Stromal cell of bone marrow (primary cell): ENCODE data around the gene PCDHGC3.
A peak's percentile ranks its signal among the peaks of the same experiment; 100 is the strongest.

Experiments used
- DNase-seq: peaks from one replicate; pipeline ENCODE4 v3.0.0-alpha.2; 2012; ENCODE audit warnings: low read depth

Gene PCDHGC3

DNA sequence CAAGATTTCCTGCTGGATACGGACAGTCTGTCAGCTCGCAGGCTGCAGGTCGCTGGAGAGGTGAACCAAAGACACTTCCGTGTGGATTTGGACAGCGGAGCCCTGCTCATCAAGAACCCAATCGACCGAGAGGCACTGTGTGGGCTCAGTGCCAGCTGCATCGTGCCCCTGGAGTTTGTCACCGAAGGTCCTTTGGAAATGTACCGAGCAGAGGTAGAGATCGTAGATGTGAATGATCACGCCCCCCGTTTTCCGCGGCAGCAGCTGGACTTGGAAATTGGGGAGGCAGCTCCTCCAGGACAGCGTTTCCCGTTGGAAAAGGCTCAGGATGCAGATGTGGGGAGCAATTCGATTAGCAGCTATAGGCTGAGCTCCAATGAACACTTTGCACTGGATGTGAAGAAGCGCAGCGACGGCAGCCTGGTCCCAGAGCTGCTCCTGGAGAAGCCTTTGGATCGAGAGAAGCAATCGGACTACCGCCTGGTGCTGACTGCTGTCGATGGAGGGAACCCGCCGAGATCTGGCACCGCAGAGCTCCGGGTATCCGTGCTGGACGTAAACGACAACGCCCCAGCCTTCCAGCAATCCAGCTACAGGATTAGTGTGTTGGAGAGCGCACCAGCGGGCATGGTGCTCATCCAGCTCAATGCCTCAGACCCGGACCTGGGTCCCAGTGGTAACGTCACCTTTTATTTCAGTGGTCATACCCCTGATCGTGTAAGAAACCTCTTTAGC is 9.7 kb downstream of the PCDHGC3 start:
- DNase-seq: no peak

DNA sequence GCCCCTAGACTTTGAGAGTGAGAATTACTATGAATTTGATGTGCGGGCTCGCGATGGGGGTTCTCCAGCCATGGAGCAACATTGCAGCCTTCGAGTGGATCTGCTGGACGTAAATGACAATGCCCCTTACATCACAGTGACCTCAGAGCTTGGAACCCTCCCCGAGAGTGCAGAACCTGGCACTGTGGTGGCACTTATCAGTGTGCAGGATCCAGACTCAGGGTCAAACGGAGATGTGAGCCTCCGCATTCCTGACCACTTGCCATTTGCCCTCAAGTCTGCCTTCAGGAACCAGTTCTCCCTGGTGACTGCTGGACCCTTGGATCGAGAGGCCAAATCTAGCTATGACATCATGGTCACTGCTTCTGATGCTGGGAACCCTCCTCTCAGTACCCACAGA is 10.3 kb downstream of the PCDHGC3 start:
- DNase-seq: no peak

DNA sequence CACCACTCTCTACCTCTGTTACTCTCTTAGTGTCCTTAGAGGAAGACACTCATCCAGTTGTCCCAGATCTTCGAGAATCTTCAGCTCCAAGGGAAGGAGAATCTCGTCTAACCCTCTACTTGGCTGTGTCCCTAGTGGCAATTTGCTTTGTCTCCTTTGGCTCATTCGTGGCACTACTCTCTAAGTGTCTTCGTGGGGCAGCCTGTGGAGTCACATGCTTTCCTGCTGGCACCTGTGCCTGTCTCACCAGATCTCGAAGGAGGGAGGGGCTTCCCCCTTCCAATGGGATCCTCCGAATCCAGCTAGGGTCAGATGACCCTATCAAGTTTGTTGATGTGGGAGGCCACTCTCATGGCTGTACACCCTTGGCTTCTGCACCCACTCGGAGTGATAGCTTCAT is 11.4 kb downstream of the PCDHGC3 start:
- DNase-seq: no peak

DNA sequence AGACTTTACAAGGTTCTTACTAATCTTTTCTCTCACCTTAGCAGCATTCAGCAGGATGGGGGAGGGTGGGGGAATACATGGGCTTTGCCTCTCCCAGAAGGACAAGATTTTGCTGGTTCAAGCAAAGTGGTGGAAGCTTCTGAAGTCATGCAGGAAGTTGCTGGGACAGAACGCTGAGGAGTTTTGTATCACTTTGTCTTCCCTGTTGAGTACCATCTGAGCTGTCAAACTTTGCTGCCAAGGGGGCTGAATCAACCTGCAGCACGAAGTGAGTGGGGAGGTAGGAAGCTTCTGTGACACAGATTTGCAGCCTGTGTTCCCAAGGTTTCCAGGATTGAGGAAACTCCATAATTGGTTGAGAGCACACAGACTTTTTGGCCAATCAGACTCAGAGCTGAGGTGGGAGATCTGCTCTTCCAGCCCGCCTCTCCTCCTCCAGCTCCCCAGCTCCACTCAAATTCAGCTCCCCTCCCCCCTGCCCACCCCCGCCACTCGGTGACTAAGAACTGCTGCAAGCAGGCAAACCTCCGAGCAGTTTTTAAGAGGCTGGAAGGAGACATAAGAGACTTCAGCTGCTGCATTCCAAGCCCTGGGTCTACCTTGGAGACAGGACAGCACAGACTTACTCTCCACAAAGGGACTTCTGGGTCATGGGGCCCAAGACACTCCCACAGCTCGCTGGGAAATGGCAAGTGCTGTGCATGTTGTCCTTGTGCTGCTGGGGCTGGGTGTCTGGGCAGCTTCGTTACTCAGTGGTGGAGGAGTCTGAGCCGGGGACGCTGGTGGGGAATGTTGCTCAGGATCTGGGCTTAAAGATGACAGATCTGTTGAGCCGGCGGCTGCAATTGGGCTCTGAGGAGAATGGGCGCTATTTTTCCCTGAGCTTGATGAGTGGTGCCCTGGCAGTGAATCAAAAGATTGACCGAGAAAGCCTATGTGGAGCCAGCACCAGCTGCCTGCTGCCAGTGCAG is 13.1 kb downstream of the PCDHGC3 start, which contains the start of gene PCDHGC5:
PCDHGC5 (plus strand) TSS at position 491 of the 971 bp plus-strand sequence; CDS start at position 651, 160 bp downstream.
- DNase-seq: peak; percentile 69

DNA sequence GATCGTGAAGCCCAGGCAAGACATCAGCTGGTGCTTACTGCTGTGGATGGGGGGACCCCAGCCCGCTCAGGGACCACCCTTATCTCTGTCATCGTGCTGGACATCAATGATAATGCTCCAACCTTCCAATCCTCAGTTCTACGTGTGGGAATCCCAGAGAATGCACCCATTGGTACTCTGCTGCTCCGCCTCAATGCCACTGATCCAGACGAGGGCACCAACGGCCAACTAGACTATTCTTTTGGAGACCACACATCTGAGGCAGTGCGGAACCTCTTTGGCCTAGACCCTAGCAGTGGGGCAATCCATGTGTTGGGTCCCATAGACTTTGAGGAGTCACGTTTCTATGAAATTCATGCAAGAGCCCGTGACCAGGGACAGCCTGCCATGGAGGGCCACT is 14.1 kb downstream of the PCDHGC3 start:
- no peak for DNase-seq

DNA sequence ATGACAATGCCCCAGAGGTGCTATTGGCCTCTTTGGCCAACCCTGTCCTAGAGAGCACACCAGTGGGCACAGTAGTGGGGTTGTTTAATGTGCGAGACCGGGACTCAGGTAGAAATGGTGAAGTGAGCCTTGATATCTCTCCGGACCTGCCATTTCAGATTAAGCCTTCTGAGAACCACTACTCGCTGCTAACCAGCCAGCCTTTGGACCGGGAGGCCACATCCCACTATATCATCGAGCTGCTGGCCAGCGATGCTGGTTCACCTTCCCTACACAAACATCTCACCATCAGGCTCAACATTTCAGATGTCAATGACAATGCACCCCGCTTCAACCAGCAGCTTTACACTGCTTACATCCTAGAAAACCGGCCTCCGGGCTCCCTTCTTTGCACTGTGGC is 14.5 kb downstream of the PCDHGC3 start:
- DNase-seq: no peak

DNA sequence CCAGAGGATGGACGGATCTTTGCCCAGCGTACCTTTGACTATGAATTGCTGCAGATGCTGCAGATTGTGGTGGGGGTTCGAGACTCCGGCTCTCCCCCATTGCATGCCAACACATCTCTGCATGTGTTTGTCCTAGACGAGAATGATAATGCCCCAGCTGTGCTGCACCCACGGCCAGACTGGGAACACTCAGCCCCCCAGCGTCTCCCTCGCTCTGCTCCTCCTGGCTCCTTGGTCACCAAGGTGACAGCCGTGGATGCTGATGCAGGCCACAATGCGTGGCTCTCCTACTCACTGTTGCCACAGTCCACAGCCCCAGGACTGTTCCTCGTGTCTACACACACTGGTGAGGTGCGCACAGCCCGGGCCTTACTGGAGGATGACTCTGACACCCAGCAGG is 15.0 kb downstream of the PCDHGC3 start:
- DNase-seq: no peak

DNA sequence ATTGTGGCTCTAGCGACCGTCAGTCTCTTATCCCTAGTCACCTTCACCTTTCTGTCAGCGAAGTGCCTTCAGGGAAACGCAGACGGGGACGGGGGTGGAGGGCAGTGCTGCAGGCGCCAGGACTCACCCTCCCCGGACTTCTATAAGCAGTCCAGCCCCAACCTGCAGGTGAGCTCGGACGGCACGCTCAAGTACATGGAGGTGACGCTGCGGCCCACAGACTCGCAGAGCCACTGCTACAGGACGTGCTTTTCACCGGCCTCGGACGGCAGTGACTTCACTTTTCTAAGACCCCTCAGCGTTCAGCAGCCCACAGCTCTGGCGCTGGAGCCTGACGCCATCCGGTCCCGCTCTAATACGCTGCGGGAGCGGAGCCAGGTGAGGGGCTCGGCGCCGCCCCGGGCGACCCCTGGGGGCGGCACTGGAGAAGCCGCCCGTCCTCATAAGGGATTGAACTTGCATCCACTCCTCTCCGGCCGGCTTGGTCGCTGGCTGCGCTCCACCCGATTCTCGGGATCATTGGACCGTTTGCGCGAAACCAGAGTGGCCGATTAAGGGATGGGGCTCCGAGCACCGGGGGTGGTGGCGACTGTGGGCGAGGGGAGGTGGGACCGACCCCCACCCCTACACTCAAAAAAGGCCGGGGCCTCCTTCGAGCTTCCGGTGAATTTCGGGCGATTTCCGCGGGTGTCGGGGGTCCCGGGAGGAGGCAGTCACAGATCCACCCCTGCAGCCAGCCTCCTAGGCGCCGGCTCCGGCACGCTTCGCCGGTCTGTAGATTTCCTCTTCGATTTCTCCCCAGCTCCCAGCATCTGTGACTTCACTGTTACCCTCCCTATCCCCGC is 15.8 kb downstream of the PCDHGC3 start:
- no peak for DNase-seq

DNA sequence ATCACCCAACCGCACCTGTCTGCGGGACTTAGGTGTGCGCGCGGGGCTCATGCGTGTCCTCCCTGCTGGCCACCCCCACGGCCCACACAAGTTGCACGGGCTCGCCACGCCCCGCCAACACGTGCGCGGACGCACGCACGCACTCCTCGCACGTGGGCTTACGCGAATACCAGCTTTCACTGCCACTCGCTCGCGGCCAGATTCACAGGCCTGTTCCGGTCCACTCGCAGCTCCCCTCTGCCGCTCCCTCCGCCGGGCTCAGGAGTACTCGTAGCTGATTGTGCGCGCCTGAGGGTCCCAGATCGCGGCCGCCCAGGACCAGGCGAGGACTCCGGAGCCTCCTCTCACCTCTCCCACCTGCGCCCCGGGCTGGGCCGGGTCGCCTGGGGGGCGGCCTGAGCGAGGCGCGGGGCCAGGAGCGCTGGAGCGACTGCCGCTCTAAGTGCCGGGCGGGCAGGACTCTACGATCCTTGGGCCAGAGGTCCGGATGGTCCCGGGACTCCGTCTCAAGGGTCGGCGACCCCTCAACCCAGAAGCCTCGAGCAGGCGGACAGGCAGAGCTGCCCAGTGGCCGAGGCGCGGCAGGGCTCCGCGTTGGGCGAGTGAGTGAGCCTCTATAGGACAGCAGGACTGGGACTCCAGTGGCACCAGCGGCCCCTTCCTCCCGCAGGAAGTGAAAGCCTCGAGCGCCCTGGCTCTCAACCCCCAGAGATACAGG is 16.6 kb downstream of the PCDHGC3 start:
- DNase-seq: no peak

DNA sequence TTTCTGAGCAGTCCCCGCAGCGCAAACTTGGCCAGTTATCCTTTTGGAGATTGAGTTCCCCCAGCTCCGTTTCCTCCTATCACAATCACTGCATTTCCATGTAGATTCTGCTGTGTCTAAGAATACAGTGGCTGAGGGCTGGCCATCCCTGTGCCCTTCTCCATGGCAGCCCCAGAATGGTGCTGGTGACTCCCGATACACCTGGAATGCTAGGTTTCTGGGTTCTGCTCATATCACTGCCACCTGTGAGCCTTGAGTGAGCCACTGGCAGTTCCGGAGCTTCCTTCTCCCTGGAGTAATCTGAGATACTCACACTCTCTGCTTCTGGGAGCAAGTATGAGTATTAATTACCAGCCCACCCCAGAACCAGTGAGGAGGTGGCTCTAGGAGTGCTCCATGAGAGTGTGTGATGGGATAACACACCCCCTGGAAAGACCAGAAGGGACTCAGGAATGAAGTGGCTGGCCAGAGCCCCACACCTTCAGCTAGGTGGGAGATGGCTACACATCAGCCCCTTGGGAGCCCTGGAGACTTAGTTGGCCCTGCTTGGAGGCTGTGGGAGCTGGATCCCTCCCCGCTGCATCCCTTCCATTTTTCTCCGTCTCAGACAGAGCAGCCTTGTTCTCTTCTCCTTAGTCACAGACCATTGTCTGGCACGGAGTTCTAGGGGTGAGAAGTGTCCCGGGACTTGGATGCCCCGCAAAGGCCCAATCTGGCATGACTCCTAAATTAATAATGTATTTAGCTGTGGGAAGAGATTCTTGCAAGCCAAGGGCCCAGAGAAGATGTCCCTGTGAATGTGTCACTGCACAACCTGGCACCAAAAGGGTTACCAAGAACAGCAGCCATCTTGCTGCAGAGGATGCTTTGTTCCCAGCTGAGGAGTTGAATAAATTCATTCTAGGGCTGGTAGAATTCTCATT is 18.0 kb downstream of the PCDHGC3 start:
- no peak for DNase-seq

DNA sequence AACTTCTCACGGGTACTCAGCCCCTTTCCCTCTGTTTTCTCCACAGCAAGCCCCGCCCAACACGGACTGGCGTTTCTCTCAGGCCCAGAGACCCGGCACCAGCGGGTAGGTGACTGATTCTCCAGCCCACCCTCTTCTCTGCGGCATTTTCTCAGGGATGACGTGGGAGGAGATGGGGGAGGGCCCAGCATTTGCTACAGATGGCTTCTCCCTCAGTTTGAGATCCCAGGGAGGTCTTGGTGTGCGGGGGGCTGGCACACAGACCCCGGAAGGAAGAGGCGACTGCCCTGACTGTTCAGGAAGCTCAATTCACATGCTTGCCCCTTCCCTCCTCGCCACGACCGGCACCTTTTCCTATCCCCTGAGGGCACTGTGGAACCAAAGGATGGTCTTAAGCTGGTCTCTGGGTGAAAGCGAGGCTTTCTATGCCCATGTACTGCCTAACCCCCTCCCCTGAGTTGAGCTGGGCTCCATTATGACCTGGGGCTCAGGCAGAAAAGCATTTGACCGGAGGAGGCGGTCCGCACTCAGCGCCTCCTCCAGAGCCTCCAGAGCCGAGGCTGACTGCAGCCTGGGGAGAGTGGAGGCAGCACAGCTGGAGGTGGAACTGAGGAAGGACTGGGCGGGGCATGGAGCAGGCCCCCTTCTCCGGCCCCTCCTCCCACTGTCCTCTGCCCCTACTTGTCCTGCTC is 19.1 kb downstream of the PCDHGC3 start:
- DNase-seq: no peak

DNA sequence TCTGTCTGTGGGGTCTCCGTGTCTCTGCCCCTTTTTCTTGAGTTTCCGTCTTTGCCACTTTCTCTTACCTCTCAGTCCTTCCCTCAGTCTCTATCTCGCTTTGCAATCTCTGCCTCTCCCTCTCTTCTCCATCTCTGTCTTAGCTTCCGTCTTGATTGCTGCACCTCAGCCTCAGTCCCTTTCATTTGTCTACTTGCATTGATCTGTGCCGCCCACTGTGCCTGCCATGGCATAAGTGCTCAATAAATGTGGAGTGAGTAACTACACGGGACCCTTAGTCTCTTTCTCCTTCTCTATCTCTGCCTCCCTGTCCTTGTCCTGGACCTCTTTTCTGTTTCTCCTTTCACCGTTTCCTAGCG is 19.7 kb downstream of the PCDHGC3 start:
- no peak for DNase-seq

DNA sequence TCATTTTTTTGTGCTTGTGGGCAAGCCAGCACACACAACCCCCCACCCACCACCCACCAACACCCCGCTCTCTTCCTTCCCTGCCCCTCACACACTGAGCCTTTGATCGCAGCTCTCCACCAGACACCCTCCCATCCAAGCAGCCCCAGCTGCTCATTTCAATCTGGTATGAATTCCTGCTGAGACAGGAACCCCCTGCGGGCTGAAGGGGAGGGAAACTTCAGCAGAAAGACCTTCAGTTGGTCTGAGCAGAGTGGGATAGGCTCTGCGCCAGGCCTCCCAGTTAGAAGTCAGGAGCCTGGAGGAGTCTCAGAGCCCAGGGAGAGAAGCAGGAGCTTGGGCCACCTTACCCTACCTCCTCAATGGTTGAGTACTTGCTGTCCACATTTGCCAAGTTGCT is 20.3 kb downstream of the PCDHGC3 start:
- DNase-seq: no peak

DNA sequence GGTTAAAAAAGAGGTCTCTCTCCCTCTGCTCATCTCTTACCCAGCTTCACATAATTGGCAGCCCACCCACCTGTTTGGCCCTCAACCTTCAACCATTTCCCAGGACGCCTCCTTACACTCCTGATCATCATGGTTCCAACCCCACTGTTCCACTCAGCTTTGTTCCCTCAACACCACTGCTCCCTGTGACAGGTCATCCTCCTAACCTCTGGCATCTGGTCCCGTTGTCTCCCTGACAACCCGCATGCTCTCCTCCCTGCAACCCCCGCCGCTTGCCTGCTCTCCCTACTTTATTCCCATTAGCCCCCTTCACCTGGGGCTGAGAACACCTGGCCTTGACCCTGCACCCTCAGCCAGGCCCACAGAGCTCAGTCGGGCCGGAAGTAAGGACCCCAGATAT is 26.0 kb downstream of the PCDHGC3 start:
- no peak for DNase-seq

DNA sequence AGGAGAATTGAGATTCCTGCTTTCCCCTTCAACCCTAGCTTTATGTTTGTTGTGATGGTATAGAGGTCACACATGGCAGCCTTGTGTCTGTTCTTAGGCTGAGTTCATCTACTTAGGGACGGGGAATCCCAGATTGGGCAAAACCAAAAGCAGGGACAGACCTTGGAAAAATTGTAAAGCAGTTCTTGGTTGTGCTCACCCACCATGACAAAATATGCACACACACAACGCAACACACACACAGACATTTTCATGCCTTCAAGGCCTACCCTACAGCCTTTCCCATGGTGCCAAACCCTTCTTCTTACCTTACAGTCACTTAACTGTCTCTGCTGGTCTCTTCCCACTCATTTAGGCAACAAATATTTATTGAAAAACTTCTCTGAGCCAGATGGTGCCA is 27.9 kb downstream of the PCDHGC3 start:
- no peak for DNase-seq

DNA sequence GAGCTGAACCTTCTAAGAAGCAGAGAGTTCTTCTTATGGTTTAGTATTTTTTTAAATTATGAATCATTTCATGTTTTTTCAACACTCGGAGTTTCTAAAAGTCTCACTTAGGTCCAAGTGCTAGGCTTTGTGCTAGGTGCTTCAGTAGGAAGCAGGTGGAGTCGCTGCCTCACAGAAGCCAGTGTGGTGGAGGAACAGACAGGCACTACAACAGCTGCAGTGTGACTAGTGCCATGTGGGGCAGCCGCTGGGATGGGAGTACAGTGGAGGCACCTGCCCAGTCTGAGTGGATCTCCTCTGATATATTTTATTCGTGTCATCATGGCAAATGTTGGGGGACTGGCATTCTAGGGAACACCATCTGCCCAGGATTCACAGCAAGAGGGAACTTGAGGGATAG is 28.4 kb downstream of the PCDHGC3 start:
- no peak for DNase-seq

DNA sequence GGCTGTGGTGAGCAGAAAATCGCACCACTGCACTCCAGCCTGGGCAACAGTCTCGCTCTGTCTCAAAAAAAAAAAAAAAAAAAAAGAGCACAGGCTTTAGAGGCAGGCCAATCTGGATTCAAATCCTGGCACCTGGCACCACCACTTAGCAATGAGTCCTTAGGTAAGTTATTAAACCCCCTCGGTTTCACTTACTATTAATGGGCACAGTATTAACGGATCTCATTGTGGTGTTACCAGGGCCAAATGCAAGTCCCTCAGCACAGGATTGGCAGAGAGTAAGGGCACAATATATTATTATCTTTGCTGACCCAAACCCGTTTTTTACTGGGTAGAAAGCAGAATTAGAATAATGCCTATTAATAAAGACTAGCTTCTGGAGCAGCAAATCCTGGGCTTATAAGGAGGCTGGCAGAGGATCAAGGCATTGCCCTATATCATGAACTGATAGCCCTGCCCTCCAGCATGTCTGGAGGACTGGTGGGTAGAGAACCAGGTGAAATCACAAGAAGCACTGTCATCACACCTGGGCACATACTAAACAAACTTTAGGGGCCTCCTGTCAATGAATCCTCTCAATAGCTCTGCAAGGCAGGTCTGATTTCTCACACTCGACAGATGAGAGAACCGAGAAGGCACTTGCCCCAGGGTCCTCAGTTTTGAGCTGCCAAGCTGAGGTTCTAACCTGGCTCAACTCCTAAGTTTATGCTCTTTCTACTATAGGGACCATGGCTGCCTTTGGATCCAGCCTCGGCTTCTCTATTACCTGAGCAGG is 30.8 kb downstream of the PCDHGC3 start:
- no peak for DNase-seq

DNA sequence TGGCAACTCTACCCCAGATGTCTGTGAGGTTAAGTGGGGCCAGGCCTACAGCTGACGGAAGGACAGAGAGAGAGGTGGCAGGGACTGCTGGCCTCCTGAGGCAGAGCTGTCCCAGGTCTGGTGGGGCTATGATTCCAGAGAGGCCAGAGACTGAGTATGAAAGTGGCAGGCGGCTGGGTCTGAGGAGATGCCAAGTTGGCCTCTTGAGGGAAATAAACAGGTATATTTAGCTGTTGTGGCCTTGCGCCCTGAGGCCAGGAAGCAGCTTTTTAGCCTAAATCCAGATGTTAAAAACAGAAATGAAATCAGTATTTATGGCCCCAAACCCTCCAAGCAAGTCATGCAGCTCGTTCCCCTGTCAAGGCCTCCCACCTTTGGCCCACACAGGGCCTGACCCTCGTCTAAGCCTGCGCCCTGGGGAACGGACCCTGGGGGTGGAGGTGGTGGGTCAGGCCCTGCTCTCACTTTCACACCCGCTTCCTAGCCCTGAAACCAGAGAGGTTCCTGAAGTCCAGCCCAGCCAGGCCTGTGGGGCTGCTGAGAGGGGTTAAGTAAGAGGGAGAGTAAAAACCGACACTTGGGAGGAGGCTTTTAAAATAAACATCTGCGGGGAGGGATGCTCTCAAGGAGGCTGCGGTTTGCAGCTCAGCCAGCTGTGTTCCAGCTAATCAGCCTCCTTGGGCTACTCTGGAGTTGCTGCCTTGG is 31.8 kb downstream of the PCDHGC3 start:
- DNase-seq: peak; percentile 89

DNA sequence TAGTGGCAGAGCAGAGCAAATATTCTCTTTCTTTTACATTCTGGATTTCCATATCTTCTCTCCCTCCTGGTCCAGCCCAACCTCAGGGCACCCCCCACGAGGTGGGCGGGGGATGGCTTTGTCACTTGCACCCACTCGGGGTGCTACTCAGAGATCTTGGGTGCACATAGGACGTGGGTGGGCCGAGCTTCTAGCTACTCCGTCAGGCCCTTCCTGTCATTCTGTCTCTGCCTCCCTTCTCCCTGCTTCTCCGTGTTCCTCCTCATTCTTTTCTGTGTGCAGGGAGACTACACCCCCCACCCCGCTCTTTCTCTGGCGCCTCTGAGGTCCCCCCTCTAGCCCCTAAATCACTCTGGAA is 32.7 kb downstream of the PCDHGC3 start:
- DNase-seq: no peak
